HepG2 (cell line): Measurements from ENCODE around the gene HNRNPM. TPM values are rescaled to one million over a fixed set of nuclear protein-coding genes. Genes with fewer than 3 reads are reported as not detected.

ENCODE experiments used
- ATAC-seq: fragments of 200-7000 bp; cut with Tn5 transposase; 3 replicates; pipeline ENCODE4 v1.9.1; 2020; ENCODE audit warnings: mild to moderate bottlenecking, moderate library complexity
- BruUV-seq: library from RNA; stranded (reverse); fragments of 400-500 nt; replicated peaks from 2 replicates; lab custom pipeline; 2021; lab: Mats Ljungman, UMichigan
- CTCF ChIA-PET: fragments of 300-600 bp; formaldehyde crosslinking; extraction: SDS; loops from one replicate; lab custom pipeline; 2021; ENCODE audit warnings: low total read pairs, inconsistent platforms, low intra/inter-chr PET ratio; lab: Yijun Ruan, JAX
- POLR2A ChIA-PET: fragments of 350-600 bp; sonication (Branson Sonifier 250); formaldehyde crosslinking; loops from one replicate; lab custom pipeline; 2020; ENCODE audit warnings: antibody characterized with exemption, inconsistent platforms; lab: Yijun Ruan, JAX
- DNase-seq: peaks from one replicate; pipeline ENCODE4 v3.0.0-alpha.2; 2015; ENCODE audit warnings: low spot score
- FAIRE-seq: peaks from 3 replicates; lab custom pipeline; 2011; peaks lifted over from hg19 to GRCh38; lab: Jason Lieb, UNC
- H2AFZ ChIP-seq: one replicate; pipeline ENCODE4 v1.6.1; 2011; ENCODE audit warnings: low read length, inconsistent platforms
- H3K27ac ChIP-seq: fragments of 300-600 bp; 3 replicates; pipeline ENCODE4 v1.8.0; 2011; ENCODE audit warnings: mixed run types, mild to moderate bottlenecking, mixed read lengths, low read length, inconsistent platforms; ENCODE audit not compliant: insufficient read depth; ENCODE audit errors: extremely low read length
- H3K27me3 ChIP-seq, 2 experiments: fragments of 200-600 bp in 1 of 2; 2 replicates in 1 of 2; 3 replicates in 1 of 2; pipeline versions ENCODE4 v1.6.0 to v1.8.0; 2011; ENCODE audit warnings: low read length in 2 of 2, mild to moderate bottlenecking in 2 of 2, moderate library complexity in 2 of 2, inconsistent platforms in 1 of 2; ENCODE audit not compliant: insufficient read depth in 2 of 2, control insufficient read depth in 1 of 2
- H3K36me3 ChIP-seq, 2 experiments: fragments of 200-600 bp in 1 of 2; replicated peaks in 1 of 2; 2 replicates in 1 of 2; 3 replicates in 1 of 2; pipeline versions ENCODE4 v1.5.1 to v1.8.0; 2011; ENCODE audit warnings: low read length in 2 of 2, inconsistent platforms in 1 of 2; ENCODE audit not compliant: insufficient read depth in 2 of 2, control insufficient read depth in 1 of 2
- H3K4me1 ChIP-seq: 2 replicates; pipeline ENCODE4 v1.5.1; 2012; ENCODE audit warnings: low read length, inconsistent platforms; ENCODE audit not compliant: insufficient read depth
- H3K4me2 ChIP-seq: 2 replicates; pipeline ENCODE4 v1.6.0; 2011; ENCODE audit warnings: low read depth, low read length, inconsistent platforms
- H3K4me3 ChIP-seq, 3 experiments: fragments of 200-600 bp in 1 of 3; sonication (generic), shearing (Covaris generic) in 1 of 3; replicated peaks in 1 of 3; 2 replicates each; pipeline ENCODE4 v1.5.1; 2011 to 2016; ENCODE audit warnings: low read length in 3 of 3, inconsistent platforms in 2 of 3, low read depth in 2 of 3, mild to moderate bottlenecking in 2 of 3, control low read depth in 1 of 3, mixed read lengths in 1 of 3; ENCODE audit not compliant: insufficient read depth in 1 of 3
- H3K79me2 ChIP-seq: one replicate; pipeline ENCODE4 v1.6.1; 2011; ENCODE audit warnings: low read length, inconsistent platforms; ENCODE audit not compliant: insufficient read depth
- H3K9ac ChIP-seq: 2 replicates; pipeline ENCODE4 v1.6.0; 2011; ENCODE audit warnings: mild to moderate bottlenecking, low read depth, low read length, inconsistent platforms; ENCODE audit not compliant: insufficient read depth
- H3K9me3 ChIP-seq: 2 replicates; pipeline ENCODE4 v1.5.1; 2012; ENCODE audit warnings: mild to moderate bottlenecking, low read length
- H4K20me1 ChIP-seq: 2 replicates; pipeline ENCODE4 v1.6.0; 2011; ENCODE audit warnings: inconsistent platforms, mild to moderate bottlenecking, low read length, moderate library complexity; ENCODE audit not compliant: insufficient read depth
- FOSL1 ChIP-seq: sonication (generic); formaldehyde crosslinking; IDR thresholded peaks from 2 replicates; pipeline ENCODE4 v1.9.0; 2021; ENCODE audit warnings: missing genetic modification reagents, borderline replicate concordance
- HBP1 ChIP-seq: IDR thresholded peaks from 2 replicates; pipeline ENCODE4 v1.6.1; 2016; ENCODE audit warnings: low read depth, control low read depth
- HCFC1 ChIP-seq: fragments of 150-350 bp; IDR thresholded peaks from 2 replicates; pipeline ENCODE4 v1.6.1; 2014; ENCODE audit warnings: low read depth, low read length
- MED1 ChIP-seq: sonication (generic); formaldehyde crosslinking; IDR thresholded peaks from 2 replicates; pipeline ENCODE4 v1.4.0; 2020; ENCODE audit warnings: missing genetic modification reagents
- RNF219 ChIP-seq: sonication (generic); formaldehyde crosslinking; IDR thresholded peaks from 2 replicates; pipeline ENCODE4 v1.5.0; 2020; ENCODE audit warnings: mild to moderate bottlenecking, missing genetic modification reagents
- SMARCE1 ChIP-seq: fragments of 450-650 bp; IDR thresholded peaks from 2 replicates; pipeline ENCODE4 v1.6.1; 2017; ENCODE audit warnings: borderline replicate concordance
- STAG1 ChIP-seq: sonication (generic); formaldehyde crosslinking; IDR thresholded peaks from 2 replicates; pipeline ENCODE4 v1.4.0; 2020; ENCODE audit warnings: missing genetic modification reagents
- STAT5B ChIP-seq: sonication (generic); formaldehyde crosslinking; IDR thresholded peaks from 2 replicates; pipeline ENCODE4 v1.4.0; 2020; ENCODE audit warnings: missing genetic modification reagents
- ZBTB3 ChIP-seq: sonication (generic); formaldehyde crosslinking; IDR thresholded peaks from 2 replicates; pipeline ENCODE4 v1.4.0; 2020; ENCODE audit warnings: low read depth, mild to moderate bottlenecking, moderate library complexity, missing genetic modification reagents, borderline replicate concordance
- ZNF207 ChIP-seq: fragments of 450-650 bp; IDR thresholded peaks from 2 replicates; pipeline ENCODE4 v1.6.1; 2016; ENCODE audit warnings: antibody characterized with exemption, borderline replicate concordance
- ZNF230 ChIP-seq: sonication (generic); formaldehyde crosslinking; IDR thresholded peaks from 2 replicates; pipeline ENCODE4 v1.4.0; 2020; ENCODE audit warnings: mild to moderate bottlenecking, missing genetic modification reagents
- ZNF550 ChIP-seq: sonication (generic); formaldehyde crosslinking; IDR thresholded peaks from 2 replicates; pipeline ENCODE4 v1.4.0; 2020; ENCODE audit warnings: mild to moderate bottlenecking, missing genetic modification reagents, borderline replicate concordance
- WGBS: methylation state at CpG from one replicate; pipeline ENCODE4 v1.1.6; 2017; ENCODE audit warnings: low lambda C conversion rate; 5-methylcytosine and 5-hydroxymethylcytosine counted together
- in situ Hi-C: cut with HindIII; loops from 2 replicates; pipeline ENCODE4 v1.10.0; 2017; ENCODE audit warnings: low pct_unique_long_range_greater_than_20kb; ENCODE audit not compliant: extremely low pct_ligation_motif_present
- intact Hi-C: fragments of 100-400 bp; cut with micrococcal nuclease; formaldehyde crosslinking; loops from one replicate; pipeline ENCODE4 v1.10.0; 2022; ENCODE audit not compliant: unreplicated experiment
- polyA plus RNA-seq, 8 experiments: library from polyadenylated mRNA; depleted of rRNA in 3 of 8; stranded (reverse) in 7 of 8; unstranded in 1 of 8; fragments of >200 nt; fragmentation: Illumina TruSeq in 4 of 8; extraction: Trizol in 4 of 8; gene quantifications; 2 replicates each; pipeline versions ENCODE4 v1.2.1 to v1.2.3, GENCODE V29; 2011 to 2016; ENCODE audit warnings: low read depth in 4 of 8, missing spikeins in 1 of 8, mixed read lengths in 1 of 8; ENCODE audit not compliant: insufficient read depth in 1 of 8
- total RNA-seq, 5 experiments: library from RNA; depleted of rRNA; stranded (reverse); fragments of >200 nt; fragmentation: Illumina TruSeq; extraction: Trizol; gene quantifications; 2 replicates each; pipeline ENCODE4 v1.2.3, GENCODE V29; 2016; ENCODE audit warnings: low read depth in 1 of 5
- TF ChIP-seq, protein P1 (sequence below): sonication (generic); formaldehyde crosslinking; IDR thresholded peaks from 2 replicates; pipeline ENCODE4 v1.8.0; 2023; ENCODE audit warnings: mild to moderate bottlenecking, missing genetic modification reagents
- TF ChIP-seq, protein P2 (sequence below): sonication (generic); formaldehyde crosslinking; IDR thresholded peaks from 2 replicates; pipeline ENCODE4 v1.5.0; 2020; ENCODE audit warnings: mild to moderate bottlenecking, missing genetic modification reagents, borderline replicate concordance

HNRNPM gene
- total and polyA plus RNA-seq, 2 of the 13 experiments (the other 11 are each of a cell fraction or from before 2014, with no cell fraction given): 56.7 to 102 TPM

DNA sequence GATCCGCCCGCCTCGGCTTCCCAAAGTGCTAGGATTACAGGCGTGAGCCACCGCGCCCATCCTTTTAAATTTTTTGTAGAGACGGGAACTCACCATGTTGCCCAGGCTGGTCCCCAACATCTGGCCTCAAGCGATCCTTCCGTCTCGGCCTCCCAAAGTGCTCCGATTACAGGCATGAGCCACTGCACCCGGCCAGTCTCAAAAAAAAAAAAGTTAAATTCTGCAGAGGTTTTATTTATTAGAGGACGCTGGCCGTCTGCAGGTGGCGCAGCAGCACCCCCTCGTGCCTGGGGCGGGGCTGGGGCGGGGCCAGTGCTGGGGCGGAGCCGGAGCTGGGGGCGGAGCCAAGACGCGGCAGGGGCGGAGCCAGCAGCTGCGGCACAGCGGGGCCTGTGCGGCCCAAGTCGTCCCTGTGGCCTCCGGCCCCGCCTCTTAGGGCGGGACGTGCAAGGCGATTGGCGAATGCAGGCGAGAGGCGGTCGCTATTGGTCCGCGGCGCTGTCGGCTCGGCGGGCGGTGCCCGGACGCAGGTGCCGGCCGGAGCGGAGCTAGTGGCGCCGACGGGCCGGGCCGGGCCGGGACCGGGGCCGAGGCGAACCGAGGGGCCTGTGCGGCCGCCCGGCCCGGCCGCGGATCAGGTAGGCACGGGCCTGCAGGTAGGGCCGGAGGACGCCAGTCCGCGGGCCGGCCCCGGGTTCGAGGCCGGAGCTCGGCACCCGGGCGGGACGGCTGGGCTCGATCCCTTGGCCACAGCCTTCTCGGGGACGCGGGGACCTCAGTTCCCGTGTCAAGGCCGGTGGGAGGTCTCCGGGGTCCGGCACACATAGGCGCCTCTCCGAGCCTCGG, 31.8 kb upstream of the HNRNPM start, which contains the start of gene MARCHF2:
Gene MARCHF2, plus strand, starts transcription at position 523 of the 846 bp plus-strand sequence. CDS start 8,536 bp downstream, outside the sequence.
- POLR2A ChIA-PET: interaction anchor here (0.7 to 3.6 kb wide), 19 partner anchors 9 to 101 kb away, joined by 3 to 67 read pairs (median 4); partner anchors contain the start of genes ANGPTL4, HNRNPM, NDUFA7 and RAB11B
- TF ChIP-seq ZNF550 (CRISPR knock-in tag) (no peak), HBP1 (CRISPR knock-in tag) (no peak), MED1 (CRISPR knock-in tag) (no peak; the same call in 1 of the 2 replicates), SMARCE1 (no peak), FOSL1 (no peak), ZBTB3 (no peak), ZNF230 (no peak), ZNF207 (no peak), HCFC1 (no peak), STAG1 (CRISPR knock-in tag) (peak; percentile 53), STAT5B (CRISPR knock-in tag) (no peak), RNF219 (CRISPR knock-in tag) (no peak)
- TF ChIP-seq, protein P1, sequence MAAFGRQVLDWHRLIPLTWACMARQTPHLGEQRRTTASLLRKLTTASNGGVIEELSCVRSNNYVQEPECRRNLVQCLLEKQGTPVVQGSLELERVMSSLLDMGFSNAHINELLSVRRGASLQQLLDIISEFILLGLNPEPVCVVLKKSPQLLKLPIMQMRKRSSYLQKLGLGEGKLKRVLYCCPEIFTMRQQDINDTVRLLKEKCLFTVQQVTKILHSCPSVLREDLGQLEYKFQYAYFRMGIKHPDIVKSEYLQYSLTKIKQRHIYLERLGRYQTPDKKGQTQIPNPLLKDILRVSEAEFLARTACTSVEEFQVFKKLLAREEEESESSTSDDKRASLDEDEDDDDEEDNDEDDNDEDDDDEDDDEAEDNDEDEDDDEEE: no peak
- TF ChIP-seq, protein P2, sequence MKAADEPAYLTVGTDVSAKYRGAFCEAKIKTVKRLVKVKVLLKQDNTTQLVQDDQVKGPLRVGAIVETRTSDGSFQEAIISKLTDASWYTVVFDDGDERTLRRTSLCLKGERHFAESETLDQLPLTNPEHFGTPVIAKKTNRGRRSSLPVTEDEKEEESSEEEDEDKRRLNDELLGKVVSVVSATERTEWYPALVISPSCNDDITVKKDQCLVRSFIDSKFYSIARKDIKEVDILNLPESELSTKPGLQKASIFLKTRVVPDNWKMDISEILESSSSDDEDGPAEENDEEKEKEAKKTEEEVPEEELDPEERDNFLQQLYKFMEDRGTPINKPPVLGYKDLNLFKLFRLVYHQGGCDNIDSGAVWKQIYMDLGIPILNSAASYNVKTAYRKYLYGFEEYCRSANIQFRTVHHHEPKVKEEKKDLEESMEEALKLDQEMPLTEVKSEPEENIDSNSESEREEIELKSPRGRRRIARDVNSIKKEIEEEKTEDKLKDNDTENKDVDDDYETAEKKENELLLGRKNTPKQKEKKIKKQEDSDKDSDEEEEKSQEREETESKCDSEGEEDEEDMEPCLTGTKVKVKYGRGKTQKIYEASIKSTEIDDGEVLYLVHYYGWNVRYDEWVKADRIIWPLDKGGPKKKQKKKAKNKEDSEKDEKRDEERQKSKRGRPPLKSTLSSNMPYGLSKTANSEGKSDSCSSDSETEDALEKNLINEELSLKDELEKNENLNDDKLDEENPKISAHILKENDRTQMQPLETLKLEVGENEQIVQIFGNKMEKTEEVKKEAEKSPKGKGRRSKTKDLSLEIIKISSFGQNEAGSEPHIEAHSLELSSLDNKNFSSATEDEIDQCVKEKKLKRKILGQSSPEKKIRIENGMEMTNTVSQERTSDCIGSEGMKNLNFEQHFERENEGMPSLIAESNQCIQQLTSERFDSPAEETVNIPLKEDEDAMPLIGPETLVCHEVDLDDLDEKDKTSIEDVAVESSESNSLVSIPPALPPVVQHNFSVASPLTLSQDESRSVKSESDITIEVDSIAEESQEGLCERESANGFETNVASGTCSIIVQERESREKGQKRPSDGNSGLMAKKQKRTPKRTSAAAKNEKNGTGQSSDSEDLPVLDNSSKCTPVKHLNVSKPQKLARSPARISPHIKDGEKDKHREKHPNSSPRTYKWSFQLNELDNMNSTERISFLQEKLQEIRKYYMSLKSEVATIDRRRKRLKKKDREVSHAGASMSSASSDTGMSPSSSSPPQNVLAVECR (CRISPR knock-in tag): peak; percentile 32; the same call in 1 of the 2 replicates

More for the DNA sequence above, 31.8 kb upstream of the HNRNPM start, which contains the start of gene MARCHF2:
- Histone ChIP-seq H3K79me2 (no peaks in the 10 kb centered on the region), H3K4me2 (peak within 1 kb of the TSS; percentile 98), H2AFZ (no peak within 1 kb of the TSS), H3K27me3 (no peaks in the 10 kb centered on the region), H4K20me1 (no peaks in the 10 kb centered on the region), H3K4me3 (peak within 1 kb of the TSS; percentile 67 to 92 (median 70)), H3K9ac (peak within 1 kb of the TSS; percentile 78), H3K9me3 (no peaks in the 10 kb centered on the region), H3K36me3 (no peaks in the 10 kb centered on the region), H3K27ac (no peak within 1 kb of the TSS), H3K4me1 (peaks cover 30% of the 10 kb centered on the region)
- ATAC-seq (peak; percentile 98), DNase-seq (peak; percentile 90), FAIRE-seq (peak; percentile 61)
- BruUV-seq: no TSS peak
- in situ Hi-C loops: loop anchor here (5.0 kb wide), 1 partner anchor 39 kb away; no protein-coding TSS in a partner anchor
- CTCF ChIA-PET: interaction anchor here (1.0 kb wide), 1 partner anchor 93 kb away, joined by 3 read pairs; no protein-coding TSS in a partner anchor
- WGBS: 34% methylated on average over 12 of the region's 89 CpGs
- intact Hi-C loops: loop anchor here (5.0 kb wide), 1 partner anchor 34 kb away; no protein-coding TSS in a partner anchor
